ENCODE results near the gene TMEM62. TPM values are rescaled to one million over a fixed set of nuclear protein-coding genes. Genes with fewer than 3 reads are reported as not detected.

The TMEM62 gene
- total and polyA plus RNA-seq, 2 of the 8 experiments (the other 6 are each of a cell fraction or from before 2014, with no cell fraction given) = 2.0 to 4.0 TPM

- H2BK5ac ChIP-seq (ENCODE audit: low read depth, low read length) = no peak overlapping the region
- no peaks in the 10 kb centered on the region for H3K36me3 ChIP-seq (ENCODE audit: control insufficient read depth in 2 of 4, insufficient read depth in 4 of 4, low read length in 3 of 4)
- no peak overlapping the region for H2AFZ ChIP-seq (ENCODE audit: low read length)
- H3K9me3 ChIP-seq (ENCODE audit: insufficient read depth in 2 of 2, low read depth in 1 of 2, low read length in 1 of 2) = no peaks in the 10 kb centered on the region
- no peak for FAIRE-seq
- no peaks in the 10 kb centered on the region for H3K79me1 ChIP-seq (ENCODE audit: low read depth, low read length)
- no peak overlapping the region for H3K14ac ChIP-seq (ENCODE audit: insufficient read length)
- H2BK15ac ChIP-seq (ENCODE audit: low read length) = no peak overlapping the region
- no peak overlapping the region for H2AK5ac ChIP-seq (ENCODE audit: low read depth, low read length)
- CTCF ChIA-PET (ENCODE audit: partially characterized antibody) = interaction anchor here (1.1 to 9.6 kb wide), 6 partner anchors 11 to 78 kb away, joined by 3 to 109 read pairs (median 21); partner anchors contain the start of gene TGM5
- H3K23me2 ChIP-seq (ENCODE audit: low read depth, low read length) = no peaks in the 10 kb centered on the region
- no peak overlapping the region for H3K56ac ChIP-seq (replicated peaks; ENCODE audit: insufficient read length, low read depth, low read length)
- WGBS, 2 experiments (ENCODE audit: extremely low coverage in 1 of 2, insufficient coverage in 1 of 2, insufficient read length in 1 of 2, insufficient replicate concordance in 2 of 2, low coverage in 1 of 2, low lambda C conversion rate in 2 of 2, missing lambda C conversion rate in 1 of 2) = 91% methylated on average over 7 of the region's 9 CpGs; no CpG with 5 or more reads in 1 of the 2 experiments
- H3K27me3 ChIP-seq (replicated peaks in 1 of 4; ENCODE audit: control insufficient read depth in 3 of 4, extremely low read depth in 1 of 4, insufficient read depth in 3 of 4, low read length in 3 of 4) = no peaks in the 10 kb centered on the region
- no peak for DNase-seq (ENCODE audit: low read depth in 1 of 2, low spot score in 2 of 2)
- H4K5ac ChIP-seq (ENCODE audit: insufficient read length, low read depth, low read length) = no peak overlapping the region
- H4K91ac ChIP-seq (replicated peaks; ENCODE audit: insufficient read length, low read length) = no peak overlapping the region
- H2BK20ac ChIP-seq (ENCODE audit: low read length) = no peak overlapping the region
- H2BK12ac ChIP-seq (ENCODE audit: low read depth, low read length) = no peak overlapping the region
- no peaks in the 10 kb centered on the region for H3K79me2 ChIP-seq (ENCODE audit: control insufficient read depth in 1 of 2, insufficient read depth in 2 of 2, low read length in 2 of 2)
- H4K8ac ChIP-seq (ENCODE audit: extremely low read depth, insufficient read depth, low read length) = no peak overlapping the region
- H3K27ac ChIP-seq (ENCODE audit: low read depth, low read length) = no peak overlapping the region
- no peak overlapping the region for H3K4me2 ChIP-seq (ENCODE audit: insufficient read depth in 1 of 2, low read depth in 2 of 2, low read length in 2 of 2)
- no peak overlapping the region for H2BK120ac ChIP-seq (replicated peaks; ENCODE audit: low read depth, low read length)
- no peak overlapping the region for H3K23ac ChIP-seq (ENCODE audit: insufficient read length)
- POLR2A ChIA-PET (ENCODE audit: partially characterized antibody) = no interaction called here
- H3K4me1 ChIP-seq (replicated peaks in 1 of 4; ENCODE audit: control insufficient read depth in 3 of 4, insufficient read depth in 4 of 4, low read length in 3 of 4) = peaks cover 0 to 3% (median 0%) of the 10 kb centered on the region in 4 experiments; a peak in 1 of 7 replicates
- no peaks in the 10 kb centered on the region for H4K20me1 ChIP-seq (replicated peaks in 1 of 2; ENCODE audit: control insufficient read depth in 1 of 2, insufficient read depth in 2 of 2, low read length in 2 of 2)
- H3K4me3 ChIP-seq (ENCODE audit: extremely low read depth in 1 of 4, insufficient read depth in 2 of 4, low read depth in 3 of 4, low read length in 4 of 4) = no peak overlapping the region
- no peak overlapping the region for H3K4ac ChIP-seq (replicated peaks; ENCODE audit: insufficient read length, low read depth, low read length)
- H3K18ac ChIP-seq (ENCODE audit: extremely low read depth, low read length) = no peak overlapping the region
- no peak overlapping the region for H3K9ac ChIP-seq (replicated peaks in 1 of 4; ENCODE audit: extremely low read depth in 1 of 4, low read depth in 3 of 4, low read length in 3 of 4)
- TF ChIP-seq TAF1 (IDR thresholded peaks at IDR 0.05; ENCODE audit: low read depth, low read length) (no peak), TEAD4 (IDR thresholded peaks at IDR 0.05; ENCODE audit: low read depth, low read length) (no peak), SUZ12 (IDR thresholded peaks at IDR 0.05; ENCODE audit: low read length) (no peak), RBBP5 (IDR thresholded peaks at IDR 0.05; ENCODE audit: borderline replicate concordance, low read depth, low read length) (no peak), ZNF274 (IDR thresholded peaks at IDR 0.05; ENCODE audit: borderline replicate concordance, extremely low read depth, low read length) (no peak), EZH2 (IDR thresholded peaks at IDR 0.05; ENCODE audit: low read depth, low read length, severe bottlenecking) (no peak), CTBP2 (IDR thresholded peaks at IDR 0.05; ENCODE audit: borderline replicate concordance, insufficient read depth, insufficient read length, low read length) (no peak), CEBPB (IDR thresholded peaks at IDR 0.05; ENCODE audit: low read depth, low read length) (no peak), POLR2A (IDR thresholded peaks at IDR 0.05; ENCODE audit: control extremely low read depth in 1 of 2, low read depth in 2 of 2, low read length in 2 of 2) (no peak), ASH2L (IDR thresholded peaks at IDR 0.05; ENCODE audit: low read length) (no peak), SRF (IDR thresholded peaks at IDR 0.05; ENCODE audit: low read depth, low read length) (no peak), GABPA (IDR thresholded peaks at IDR 0.05; ENCODE audit: borderline replicate concordance, insufficient read depth, low read length) (no peak), CTCF (IDR thresholded peaks at IDR 0.05; ENCODE audit: control extremely low read depth in 1 of 3, insufficient read depth in 1 of 3, low read depth in 1 of 3, low read length in 3 of 3) (no peak)
Measured at GRCh38 chr15:43207024-43207423, 73.6 kb downstream of the TMEM62 start.
